ENCODE data around the gene RNU5B-1. TPM values are rescaled to one million over a fixed set of nuclear protein-coding genes. Genes with fewer than 3 reads are reported as not detected.
A peak's percentile ranks its signal among the peaks of the same experiment; 100 is the strongest.

The RNU5B-1 gene
- polyA plus RNA-seq, 3 donors = not detected

- Histone ChIP-seq H3K79me2 (ENCODE audit: insufficient read depth, low read length) (no peaks in the 10 kb centered on the region), H2AFZ (ENCODE audit: insufficient read depth, low read depth, low read length, poor library complexity, severe bottlenecking) (peak overlapping the region; percentile 100), H3K36me3 (replicated peaks in 1 of 2; ENCODE audit: control insufficient read depth in 1 of 2, insufficient read depth in 2 of 2, low read length in 2 of 2) (no peaks in the 10 kb centered on the region), H3K27me3 (ENCODE audit: control insufficient read depth in 2 of 2, insufficient read depth in 2 of 2, low read length in 2 of 2) (no peaks in the 10 kb centered on the region), H3K9ac (ENCODE audit: insufficient read depth, low read length, poor library complexity, severe bottlenecking) (no peak overlapping the region), H3K4me1 (ENCODE audit: control insufficient read depth in 1 of 2, insufficient read depth in 2 of 2, low read length in 2 of 2) (peaks cover 17 to 21% of the 10 kb centered on the region in 2 donors), H3K4me2 (replicated peaks; ENCODE audit: extremely low read depth, low read length, poor library complexity, severe bottlenecking) (no peak overlapping the region), H3K27ac (ENCODE audit: low read depth in 1 of 2, low read length in 2 of 2) (no peak overlapping the region), H3K4me3 (replicated peaks in 1 of 3; ENCODE audit: low read depth in 2 of 3, low read length in 3 of 3) (peak overlapping the region in 1 of 3 experiments; percentile 91), H3K9me3 (replicated peaks in 1 of 2; ENCODE audit: control insufficient read depth in 1 of 2, insufficient read depth in 1 of 2, low read length in 2 of 2) (no peaks in the 10 kb centered on the region), H4K20me1 (ENCODE audit: insufficient read depth, low read length) (no peaks in the 10 kb centered on the region)
- intact Hi-C loops (cut with micrococcal nuclease) = no loop called here
- Mint-ChIP-seq H3K4me3 (peak overlapping the region; percentile 87 to 89), H3K4me1 (peaks cover 18% of the 10 kb centered on the region), H3K27ac (peak overlapping the region in 6 of 7 donors; percentile 43 to 85 (median 64)), H3K36me3 (peaks cover 4 to 6% of the 10 kb centered on the region in 2 donors), H3K9me3 (no peaks in the 10 kb centered on the region), H3K27me3 (ENCODE audit: low read depth in 3 of 3) (peaks cover 0 to 5% (median 0%) of the 10 kb centered on the region in 3 donors)
- no peak for TF ChIP-seq CTCF (IDR thresholded peaks at IDR 0.05)
- DNase-seq = peak in 1 of 3 donors; percentile 38
- 43% methylated on average over 1 of the region's 3 CpGs for WGBS (ENCODE audit: insufficient coverage)
Measured at GRCh38 chr15:65287520-65287855, 17.0 kb upstream of the RNU5B-1 start.

GRCh38 chr15:65289261-65289854 lies 15.1 kb upstream of the RNU5B-1 start:
- Mint-ChIP-seq H3K9me3 (no peaks in the 10 kb centered on the region), H3K36me3 (no peaks in the 10 kb centered on the region), H3K4me1 (peaks cover 22% of the 10 kb centered on the region), H3K27ac (no peak overlapping the region), H3K27me3 (ENCODE audit: low read depth in 3 of 3) (peaks cover 0 to 5% (median 0%) of the 10 kb centered on the region in 3 donors), H3K4me3 (no peak overlapping the region)
- H3K9me3 ChIP-seq (replicated peaks in 1 of 2; ENCODE audit: control insufficient read depth in 1 of 2, insufficient read depth in 1 of 2, low read length in 2 of 2) = no peaks in the 10 kb centered on the region
- H3K9ac ChIP-seq (ENCODE audit: insufficient read depth, low read length, poor library complexity, severe bottlenecking) = no peak overlapping the region
- no peaks in the 10 kb centered on the region for H3K36me3 ChIP-seq (replicated peaks in 1 of 2; ENCODE audit: control insufficient read depth in 1 of 2, insufficient read depth in 2 of 2, low read length in 2 of 2)
- DNase-seq = no peak
- WGBS (ENCODE audit: insufficient coverage) = no CpG with 5 or more reads among the region's 7 CpGs
- H3K4me1 ChIP-seq (ENCODE audit: control insufficient read depth in 1 of 2, insufficient read depth in 2 of 2, low read length in 2 of 2) = peaks cover 25 to 34% of the 10 kb centered on the region in 2 donors
- no peaks in the 10 kb centered on the region for H4K20me1 ChIP-seq (ENCODE audit: insufficient read depth, low read length)
- no peak overlapping the region for H2AFZ ChIP-seq (ENCODE audit: insufficient read depth, low read depth, low read length, poor library complexity, severe bottlenecking)
- no peak overlapping the region for H3K27ac ChIP-seq (ENCODE audit: low read depth in 1 of 2, low read length in 2 of 2)
- no peaks in the 10 kb centered on the region for H3K27me3 ChIP-seq (ENCODE audit: control insufficient read depth in 2 of 2, insufficient read depth in 2 of 2, low read length in 2 of 2)
- intact Hi-C loops (cut with micrococcal nuclease) = no loop called here
- no peak for TF ChIP-seq CTCF (IDR thresholded peaks at IDR 0.05)
- H3K4me2 ChIP-seq (replicated peaks; ENCODE audit: extremely low read depth, low read length, poor library complexity, severe bottlenecking) = no peak overlapping the region
- no peaks in the 10 kb centered on the region for H3K79me2 ChIP-seq (ENCODE audit: insufficient read depth, low read length)
- H3K4me3 ChIP-seq (replicated peaks in 1 of 3; ENCODE audit: low read depth in 2 of 3, low read length in 3 of 3) = no peak overlapping the region

Data from CD14-positive monocyte (primary cell).